Activated CD4-positive, alpha-beta T cell treated with anti-CD3 and anti-CD28 coated beads, Interleukin-2, amount 50 U/mL, for 1 hour (primary cell): ENCODE results near the gene XPR1.

Experiments
- DNase-seq: peaks from one replicate; pipeline ENCODE4 v3.0.0-alpha.2; 2020

The XPR1 gene

DNA sequence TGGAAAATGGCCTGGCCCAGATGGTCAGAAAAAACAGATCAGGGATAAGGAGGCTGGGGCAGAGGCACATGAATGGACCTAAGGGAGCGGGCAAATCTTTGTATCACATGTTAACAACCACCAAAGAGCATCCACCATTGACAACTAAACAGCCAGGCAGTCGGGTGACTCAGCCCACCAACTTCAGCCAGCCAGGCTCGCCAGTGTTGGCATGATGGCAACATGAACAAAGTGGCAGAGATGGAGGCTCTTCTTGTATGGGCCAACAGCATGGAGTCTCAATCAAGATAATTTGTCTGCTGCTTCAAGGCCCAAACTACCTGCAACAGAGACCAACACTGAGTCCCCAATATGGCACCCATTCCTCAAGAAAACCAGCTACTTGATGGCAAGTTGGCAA is 264.3 kb downstream of the XPR1 start:
- no peak for DNase-seq

DNA sequence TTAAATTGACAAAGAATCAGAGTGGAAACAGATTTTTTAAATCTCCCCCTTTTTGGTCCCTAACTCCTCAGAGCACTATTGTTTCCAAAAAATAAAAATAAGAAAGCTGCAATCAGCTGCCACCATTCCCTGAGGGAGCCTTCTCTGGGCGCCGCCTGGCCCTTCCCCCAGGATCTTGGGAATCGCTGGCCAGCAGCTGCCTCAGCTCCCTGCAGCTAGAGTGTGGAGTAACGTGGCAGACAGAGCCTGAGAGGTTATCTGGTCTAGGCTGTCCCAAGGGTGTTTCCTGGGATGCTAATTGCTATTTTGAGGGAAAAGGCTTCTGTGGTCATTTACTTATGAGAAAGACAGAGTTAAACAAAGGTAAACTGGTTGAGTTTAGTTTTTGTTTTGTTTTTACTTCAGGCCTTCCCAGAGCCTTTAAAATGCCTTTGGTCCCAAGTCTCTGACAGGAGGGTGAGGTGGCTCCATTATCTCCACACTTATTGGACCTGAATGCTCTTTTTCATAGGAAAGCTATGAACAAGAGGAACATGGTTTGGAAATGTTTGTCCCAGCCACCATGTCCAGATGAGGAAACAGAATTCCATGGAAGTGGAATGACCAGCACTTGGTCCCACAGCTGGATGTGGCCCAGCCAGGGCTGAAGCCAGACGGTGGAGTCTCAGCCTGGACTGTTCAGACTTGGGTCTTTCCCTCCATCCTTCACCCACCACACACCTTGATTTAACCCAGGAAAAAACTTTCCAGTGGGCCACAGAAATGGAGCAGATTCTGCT is 266.8 kb downstream of the XPR1 start:
- DNase-seq = no peak

DNA sequence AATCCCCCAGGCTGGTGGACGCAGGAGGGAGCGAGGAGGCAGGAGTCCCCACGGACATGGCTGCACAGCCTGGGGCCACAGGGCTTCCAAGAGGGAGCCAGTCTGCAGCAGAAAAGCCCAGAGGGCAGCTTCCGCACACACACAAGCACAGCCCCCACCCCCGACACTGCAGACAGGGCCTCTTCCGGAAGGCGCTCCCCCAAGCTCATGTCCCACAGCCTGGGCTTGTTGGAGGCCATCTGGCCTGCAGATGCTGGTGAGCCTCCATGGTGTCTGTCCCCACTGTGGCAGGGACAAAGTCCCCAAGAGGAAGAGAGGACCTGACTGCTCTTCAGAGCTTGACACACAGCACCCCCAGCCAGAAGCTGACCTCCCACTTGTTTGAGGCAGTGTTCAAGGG is 267.4 kb downstream of the XPR1 start:
- DNase-seq = no peak

DNA sequence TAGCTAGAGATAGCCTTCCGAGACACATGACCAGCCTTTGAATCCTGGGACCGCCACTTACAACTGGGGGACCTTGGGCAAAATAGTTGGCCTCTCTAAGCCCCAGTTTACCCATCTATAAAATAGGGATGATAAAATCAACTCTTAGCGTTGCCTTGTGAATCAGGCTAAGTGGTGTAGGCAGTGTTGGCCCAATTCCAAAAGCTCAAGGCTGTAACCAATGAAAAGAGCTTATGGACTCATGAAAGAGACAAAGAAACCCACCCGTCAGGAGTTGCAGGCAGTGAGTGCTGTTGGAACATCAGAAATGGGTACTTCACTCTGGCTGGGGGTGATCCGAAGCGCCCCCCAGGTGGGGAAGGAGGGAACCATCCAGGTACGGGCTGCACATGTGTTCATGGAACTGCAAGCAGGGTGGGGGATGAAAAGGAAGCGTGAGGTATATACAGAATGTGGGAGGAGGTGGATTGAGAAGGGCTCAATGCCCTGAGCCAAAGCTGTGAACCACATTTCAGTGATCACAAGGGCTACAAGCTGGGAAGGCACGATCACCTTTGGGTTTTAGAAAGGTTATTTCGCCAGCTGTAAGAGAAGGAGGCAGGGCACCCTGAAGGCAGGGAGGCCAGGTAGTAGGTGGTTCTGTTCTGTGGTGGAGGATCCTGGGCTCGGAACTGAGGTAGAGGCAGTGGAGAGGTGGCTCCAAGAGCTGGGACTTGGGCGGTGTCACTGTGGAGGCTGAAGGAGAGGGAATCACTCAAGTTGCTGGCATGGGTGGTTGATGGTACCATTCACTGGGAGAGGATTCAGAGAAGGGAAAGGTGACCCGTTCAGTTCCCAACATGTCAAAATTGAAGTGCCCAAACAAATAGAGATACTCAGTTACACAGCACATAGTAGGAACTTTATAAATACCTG is 269.5 kb downstream of the XPR1 start:
- no peak for DNase-seq

DNA sequence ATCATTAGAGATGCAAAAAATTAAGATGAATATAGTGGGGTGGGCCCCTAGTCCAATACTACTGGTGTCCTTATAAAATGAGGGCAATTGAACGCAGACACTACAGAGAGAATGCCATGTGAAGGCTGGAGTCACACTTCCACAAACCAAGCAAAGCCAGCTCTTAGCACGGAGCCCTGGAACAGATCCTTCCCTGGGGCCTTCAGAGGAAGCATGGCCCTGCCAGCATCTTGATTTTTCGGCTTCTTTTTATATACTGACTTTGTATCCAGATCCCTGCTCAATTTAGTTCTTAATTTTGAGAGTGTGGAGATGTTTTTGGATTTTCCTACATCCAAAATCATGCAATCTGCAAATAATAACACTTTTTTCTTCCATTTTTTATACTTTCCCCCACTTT is 270.7 kb downstream of the XPR1 start:
- no peak for DNase-seq

DNA sequence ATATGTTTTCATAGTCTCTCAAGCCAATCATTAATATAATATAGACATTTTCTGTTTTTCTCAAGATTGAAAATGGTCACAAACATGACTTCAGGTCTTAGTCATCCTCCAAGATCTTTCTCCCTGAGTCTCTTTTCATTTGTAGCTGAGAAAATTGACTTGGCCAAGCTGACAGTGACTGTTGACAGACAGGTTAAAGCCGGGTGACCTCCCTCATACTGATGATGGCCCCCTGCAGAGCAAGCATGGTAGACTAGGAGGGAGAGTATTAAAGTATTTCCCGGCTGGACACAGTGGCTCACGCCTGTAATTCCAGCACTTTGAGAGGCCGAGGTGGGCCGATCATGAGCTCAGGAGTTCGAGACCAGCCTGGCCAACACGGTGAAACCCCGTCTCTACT is 274.1 kb downstream of the XPR1 start:
- DNase-seq = no peak

DNA sequence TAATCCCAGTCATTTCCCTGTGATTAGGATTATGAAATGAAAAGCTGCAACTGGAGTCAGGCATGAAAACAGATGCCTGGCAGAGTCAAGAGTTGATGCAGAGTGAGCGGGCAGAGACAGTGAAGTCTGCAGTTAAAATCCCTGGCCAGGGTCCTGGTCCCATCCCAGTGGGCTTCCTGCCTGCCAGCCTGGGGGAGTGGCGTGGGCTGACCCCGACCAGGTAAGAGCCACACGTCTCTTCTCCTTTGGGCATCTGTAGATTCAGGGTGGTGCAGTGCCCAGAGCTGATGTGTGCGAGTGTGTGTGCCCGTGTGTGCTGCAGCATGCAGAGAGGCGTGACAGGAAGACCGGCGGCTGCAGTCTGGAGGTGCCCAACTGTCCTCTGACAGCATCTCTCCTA is 274.7 kb downstream of the XPR1 start:
- DNase-seq = no peak

GRCh38 chr1:180907313-180908055 is 275.7 kb downstream of the XPR1 start:
- DNase-seq = no peak

- DNase-seq = no peak
These were observed 276.4 kb downstream of the XPR1 start for GRCh38 chr1:180908074-180908765.

- DNase-seq = no peak
These were observed 277.2 kb downstream of the XPR1 start for GRCh38 chr1:180909005-180909414.

GRCh38 chr1:180909462-180909976 is 277.7 kb downstream of the XPR1 start:
- DNase-seq = no peak

DNA sequence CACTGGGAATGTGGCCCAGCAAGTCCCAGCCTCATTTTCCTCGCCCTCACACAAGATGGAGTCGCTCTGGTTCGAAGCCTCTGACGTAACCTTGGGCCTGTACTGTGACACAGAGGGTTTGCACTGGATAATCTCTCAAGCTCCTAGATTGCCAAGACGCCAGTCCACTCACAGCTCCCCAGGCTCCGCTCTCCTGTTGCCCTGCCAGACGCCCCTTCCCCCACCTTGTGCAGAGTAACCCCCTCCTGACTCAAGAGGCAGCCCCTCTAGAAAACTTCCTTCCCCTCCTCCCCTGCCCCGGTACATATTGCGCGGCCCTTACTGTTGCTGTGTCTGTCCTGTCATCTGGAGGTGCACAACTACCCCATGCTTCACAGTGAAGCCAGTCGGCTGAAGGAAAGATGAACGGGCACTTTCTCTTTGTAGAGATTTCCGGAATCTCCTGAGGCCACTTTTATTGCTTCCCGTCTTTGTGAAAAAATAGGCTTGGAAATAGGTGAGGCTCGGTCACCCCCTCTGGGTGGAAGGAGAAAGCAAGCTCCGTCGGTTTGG is 279.9 kb downstream of the XPR1 start:
- no peak for DNase-seq

GRCh38 chr1:180912211-180912800 is 280.5 kb downstream of the XPR1 start:
- DNase-seq = no peak

GRCh38 chr1:180912801-180913565 is 281.2 kb downstream of the XPR1 start, which contains the start of gene KIAA1614:
Gene KIAA1614 (plus strand): TSS chr1:180912897. CDS start chr1:180913244, 347 bp downstream.
- no peak for DNase-seq

DNA sequence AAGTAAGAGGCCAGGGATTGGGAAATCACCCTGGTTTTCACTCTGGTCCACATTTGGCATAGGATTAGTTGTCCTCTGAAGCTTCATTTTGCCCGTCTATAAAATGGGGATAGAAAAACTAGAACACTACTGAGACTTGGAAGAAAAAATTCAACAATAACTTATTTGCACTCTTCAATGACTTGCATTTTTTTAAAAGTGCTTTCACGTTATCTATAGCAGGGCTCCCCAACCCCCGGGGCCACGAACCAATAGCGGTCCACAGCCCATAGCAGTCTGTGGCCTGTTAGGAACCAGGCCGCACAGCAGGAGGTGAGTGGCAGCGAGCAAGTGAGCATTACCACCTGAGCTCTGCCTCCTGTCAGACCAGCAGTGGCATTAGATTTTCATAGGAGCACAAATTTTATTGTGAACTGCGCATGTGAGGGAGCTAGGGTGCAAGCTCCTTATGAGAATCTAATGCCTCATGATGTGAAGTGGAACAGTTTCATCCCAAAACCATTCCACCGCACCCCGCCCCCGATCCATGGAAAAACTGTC is 283.7 kb downstream of the XPR1 start:
- DNase-seq = no peak

DNA sequence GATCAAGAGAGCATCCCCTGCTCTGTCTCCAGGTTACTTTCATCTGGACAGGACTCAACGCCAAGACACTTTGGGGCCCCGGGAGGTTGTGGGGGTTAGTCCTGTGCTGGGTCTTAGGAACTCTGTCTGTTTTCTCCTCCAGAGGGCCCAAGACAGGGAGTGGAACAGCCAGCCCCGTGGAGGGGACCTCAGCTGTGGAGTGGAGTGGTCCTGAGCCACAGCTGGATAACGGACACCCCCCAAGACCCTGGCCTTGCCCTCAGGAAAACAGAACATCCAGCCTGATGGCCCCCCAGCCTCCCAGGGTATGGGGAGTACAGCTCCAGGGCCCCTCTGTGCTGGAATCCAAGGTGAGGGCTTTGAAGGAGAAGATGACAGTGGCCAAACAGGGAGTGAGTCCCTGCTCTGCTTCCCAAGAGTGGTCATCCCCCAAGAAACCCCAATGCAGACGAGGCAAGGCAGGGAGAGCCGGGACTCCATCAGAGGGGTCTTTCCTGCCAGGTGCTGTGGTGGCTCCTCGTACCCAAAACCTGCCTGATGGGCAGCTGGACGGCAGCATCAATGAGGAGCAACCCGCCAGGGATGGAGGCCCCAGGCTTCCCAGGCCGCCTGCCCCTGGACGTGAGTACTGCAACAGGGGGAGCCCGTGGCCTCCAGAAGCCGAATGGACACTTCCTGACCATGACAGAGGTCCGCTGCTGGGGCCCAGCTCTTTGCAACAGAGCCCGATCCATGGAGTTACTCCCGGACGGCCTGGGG is 284.4 kb downstream of the XPR1 start:
- DNase-seq = no peak

GRCh38 chr1:180916771-180917170 is 284.9 kb downstream of the XPR1 start:
- DNase-seq = no peak

DNA sequence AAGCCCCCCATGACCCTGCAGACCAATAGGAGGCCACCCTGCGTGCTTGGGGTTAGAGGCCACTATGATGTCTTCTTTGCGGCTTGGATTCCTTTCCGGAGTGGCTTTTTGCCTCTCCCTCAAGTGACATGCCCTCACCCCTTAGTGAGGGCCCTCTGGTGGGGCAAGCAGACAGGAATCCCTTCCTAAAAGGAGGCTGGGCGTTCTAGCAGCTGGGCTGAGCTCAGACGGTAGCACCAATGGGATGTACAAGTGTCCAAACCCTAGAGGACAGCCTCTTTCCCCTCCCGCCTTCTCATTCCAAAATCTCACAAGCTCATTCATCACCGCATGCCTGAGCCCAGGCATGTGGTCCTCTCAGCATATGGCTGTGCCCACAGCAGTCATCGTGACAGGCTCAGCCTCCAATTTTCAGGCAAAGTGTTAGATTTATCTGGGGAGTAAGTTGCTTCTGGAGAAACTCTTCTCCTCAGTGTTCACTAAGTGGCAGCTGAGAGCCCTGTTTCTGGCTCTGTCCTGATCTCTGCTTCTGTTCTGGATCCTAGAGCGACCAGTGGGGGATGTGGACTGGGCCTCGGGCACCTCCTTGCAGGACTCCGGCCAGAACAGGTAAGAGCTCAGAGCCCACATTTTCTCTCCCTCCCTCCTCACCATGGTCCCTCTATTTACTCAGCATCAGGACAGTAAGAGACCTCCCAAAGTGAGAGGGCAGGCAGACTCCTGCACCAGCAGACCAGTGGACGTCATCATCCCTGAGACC is 285.7 kb downstream of the XPR1 start:
- DNase-seq = no peak

GRCh38 chr1:180918519-180918918 is 286.7 kb downstream of the XPR1 start:
- DNase-seq = no peak
